ENCODE results near the gene KLK13.

The KLK13 gene

DNA sequence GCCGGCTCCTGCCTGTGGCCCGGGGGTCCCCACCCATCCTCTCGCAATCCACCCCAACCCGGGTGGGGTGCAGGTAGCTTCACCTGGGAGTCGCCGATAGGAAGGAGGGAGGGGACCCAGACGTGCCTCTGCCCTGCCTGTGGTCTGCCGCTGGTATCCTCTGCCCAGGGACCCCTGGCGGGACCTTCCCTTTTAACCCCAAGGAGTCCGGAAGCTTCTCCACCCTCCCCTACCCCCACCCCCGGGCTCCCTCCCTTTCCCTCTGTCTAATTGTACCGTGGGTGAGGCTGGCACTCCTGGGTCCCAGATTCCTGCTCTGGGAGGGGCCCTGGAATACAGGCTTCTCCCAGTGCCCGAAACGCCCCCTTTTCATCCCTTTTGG is 45.4 kb downstream of the KLK13 start, which contains the start of gene KLK10:
Gene KLK10 (minus strand): TSS at position 166 of the 382 bp plus-strand sequence. CDS start 579 bp downstream, outside the sequence.
- DNase-seq (ENCODE audit: low spot score): no peak

- DNase-seq (ENCODE audit: low spot score): no peak
Observed at GRCh38 chr19:51018745-51019543, 45.9 kb downstream of the KLK13 start.

- no peak for DNase-seq (ENCODE audit: low spot score)
Observed at GRCh38 chr19:51016798-51017683, 47.9 kb downstream of the KLK13 start.

DNA sequence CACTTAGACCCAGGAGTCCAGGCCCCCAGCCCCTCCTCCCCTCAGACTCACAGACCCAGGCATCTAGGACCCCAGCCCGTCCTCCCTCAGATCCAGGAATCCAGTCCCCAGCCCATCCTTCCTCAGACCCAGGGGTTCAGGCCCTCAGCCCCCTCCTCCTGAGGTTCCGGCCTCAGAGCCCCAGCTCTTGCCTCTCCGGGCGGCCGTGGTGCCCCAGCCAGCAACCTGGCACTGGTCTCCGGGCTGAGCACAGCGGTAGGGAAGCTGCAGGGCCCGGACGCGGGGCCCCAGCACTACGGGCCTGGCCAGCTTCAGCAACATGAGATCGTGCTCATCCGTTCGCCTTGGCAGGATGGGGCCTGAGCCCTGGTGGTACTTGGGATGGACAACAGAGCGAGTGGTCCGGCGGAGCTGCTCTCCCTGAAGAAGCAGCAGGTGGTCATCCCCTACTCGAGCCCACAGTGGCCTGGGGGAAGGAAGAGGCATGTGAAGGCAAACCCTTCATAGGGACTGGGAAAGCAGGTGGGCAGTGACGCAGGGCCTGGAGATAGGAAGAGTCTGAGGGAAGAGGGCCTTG is 49.1 kb downstream of the KLK13 start:
- no peak for DNase-seq (ENCODE audit: low spot score)

DNA sequence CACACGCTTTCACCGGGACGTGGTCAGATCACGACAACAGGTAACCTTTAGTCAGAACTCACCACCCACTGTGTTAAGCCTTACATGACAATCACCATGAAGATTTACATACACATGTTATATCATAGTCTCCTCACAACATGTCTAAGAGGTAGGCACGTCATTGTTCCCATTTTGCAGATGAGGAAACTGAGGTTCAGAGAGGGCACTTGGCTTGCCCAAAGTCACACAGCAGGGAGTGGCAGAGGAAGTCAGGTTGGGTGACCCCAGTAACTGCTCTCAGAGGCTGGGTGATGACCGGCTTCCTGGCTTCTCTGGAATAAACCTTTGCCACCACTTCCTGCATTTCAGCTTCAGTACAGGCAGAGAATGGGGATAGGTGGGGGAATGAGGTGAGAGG is 50.6 kb downstream of the KLK13 start:
- DNase-seq (ENCODE audit: low spot score): no peak

- no peak for DNase-seq (ENCODE audit: low spot score)
Observed at GRCh38 chr19:51012661-51013190, 52.2 kb downstream of the KLK13 start.

- no peak for DNase-seq (ENCODE audit: low spot score)
Observed at GRCh38 chr19:51010066-51010795, 54.7 kb downstream of the KLK13 start.

- DNase-seq (ENCODE audit: low spot score): no peak
Observed at GRCh38 chr19:51009061-51009891, 55.6 kb downstream of the KLK13 start.

GRCh38 chr19:51007488-51007887 is 57.4 kb downstream of the KLK13 start:
- DNase-seq (ENCODE audit: low spot score): no peak

DNA sequence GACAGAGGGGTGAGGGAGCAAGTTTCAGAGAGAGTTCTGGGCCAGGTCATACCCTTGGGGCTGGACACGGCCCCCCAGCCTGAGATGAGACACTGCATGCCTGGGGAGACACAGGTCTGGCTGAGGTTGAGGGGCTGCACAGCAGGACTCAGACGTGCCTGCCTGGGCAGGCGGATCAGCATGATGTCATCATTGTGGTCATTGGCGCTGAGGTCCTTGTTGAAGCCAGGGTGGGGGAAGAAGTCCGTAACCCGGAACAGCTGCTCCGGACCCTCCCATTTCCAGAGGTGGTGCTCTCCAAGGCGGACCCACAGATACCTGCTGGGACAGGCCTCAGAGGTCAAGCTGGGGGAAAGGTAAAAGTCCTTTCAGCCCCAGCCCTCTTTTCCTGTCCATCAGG is 58.5 kb downstream of the KLK13 start:
- DNase-seq (ENCODE audit: low spot score): no peak

All from left forelimb (tissue), 1 donor.